Measurements from ENCODE around the gene SFT2D2. TPM values are rescaled to one million over a fixed set of nuclear protein-coding genes. Genes with fewer than 3 reads are reported as not detected.

SFT2D2 gene
- total RNA-seq, 1 donor from 2014 or later: 36.8 TPM

DNA sequence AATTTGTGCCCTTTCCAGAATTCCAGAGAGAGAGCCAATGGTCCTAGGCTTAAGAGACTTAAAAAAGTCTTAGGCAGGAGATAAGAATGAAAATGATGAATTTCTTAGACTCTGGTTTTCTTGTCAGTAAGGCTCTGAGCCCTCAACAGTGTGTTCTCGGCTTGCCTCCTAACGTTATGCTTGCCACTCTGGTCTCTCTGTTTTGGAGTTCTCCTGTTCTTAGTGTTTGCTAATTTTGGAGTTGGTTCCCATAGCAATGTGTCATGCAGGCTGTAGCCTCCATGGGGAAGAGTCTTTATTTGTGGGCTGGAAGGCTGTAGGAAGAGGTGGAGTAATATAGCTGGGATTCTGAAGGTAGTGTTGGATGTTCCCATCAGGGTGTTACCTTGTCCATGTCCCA, 74.8 kb downstream of the SFT2D2 start:
- TF ChIP-seq, protein P1, sequence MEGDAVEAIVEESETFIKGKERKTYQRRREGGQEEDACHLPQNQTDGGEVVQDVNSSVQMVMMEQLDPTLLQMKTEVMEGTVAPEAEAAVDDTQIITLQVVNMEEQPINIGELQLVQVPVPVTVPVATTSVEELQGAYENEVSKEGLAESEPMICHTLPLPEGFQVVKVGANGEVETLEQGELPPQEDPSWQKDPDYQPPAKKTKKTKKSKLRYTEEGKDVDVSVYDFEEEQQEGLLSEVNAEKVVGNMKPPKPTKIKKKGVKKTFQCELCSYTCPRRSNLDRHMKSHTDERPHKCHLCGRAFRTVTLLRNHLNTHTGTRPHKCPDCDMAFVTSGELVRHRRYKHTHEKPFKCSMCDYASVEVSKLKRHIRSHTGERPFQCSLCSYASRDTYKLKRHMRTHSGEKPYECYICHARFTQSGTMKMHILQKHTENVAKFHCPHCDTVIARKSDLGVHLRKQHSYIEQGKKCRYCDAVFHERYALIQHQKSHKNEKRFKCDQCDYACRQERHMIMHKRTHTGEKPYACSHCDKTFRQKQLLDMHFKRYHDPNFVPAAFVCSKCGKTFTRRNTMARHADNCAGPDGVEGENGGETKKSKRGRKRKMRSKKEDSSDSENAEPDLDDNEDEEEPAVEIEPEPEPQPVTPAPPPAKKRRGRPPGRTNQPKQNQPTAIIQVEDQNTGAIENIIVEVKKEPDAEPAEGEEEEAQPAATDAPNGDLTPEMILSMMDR (IDR thresholded peaks at IDR 0.05; ENCODE audit: unreplicated experiment): no peak
- Mint-ChIP-seq H3K27me3 (ENCODE audit: unreplicated experiment) (no peaks in the 10 kb centered on the region), H3K9me3 (ENCODE audit: unreplicated experiment) (no peaks in the 10 kb centered on the region), H3K27ac (ENCODE audit: unreplicated experiment) (no peak overlapping the region), H3K36me3 (ENCODE audit: low read depth, unreplicated experiment) (no peaks in the 10 kb centered on the region), H3K4me1 (ENCODE audit: unreplicated experiment) (no peaks in the 10 kb centered on the region), H3K4me3 (ENCODE audit: unreplicated experiment) (no peak overlapping the region)
- DNase-seq (ENCODE audit: low spot score): no peak

DNA sequence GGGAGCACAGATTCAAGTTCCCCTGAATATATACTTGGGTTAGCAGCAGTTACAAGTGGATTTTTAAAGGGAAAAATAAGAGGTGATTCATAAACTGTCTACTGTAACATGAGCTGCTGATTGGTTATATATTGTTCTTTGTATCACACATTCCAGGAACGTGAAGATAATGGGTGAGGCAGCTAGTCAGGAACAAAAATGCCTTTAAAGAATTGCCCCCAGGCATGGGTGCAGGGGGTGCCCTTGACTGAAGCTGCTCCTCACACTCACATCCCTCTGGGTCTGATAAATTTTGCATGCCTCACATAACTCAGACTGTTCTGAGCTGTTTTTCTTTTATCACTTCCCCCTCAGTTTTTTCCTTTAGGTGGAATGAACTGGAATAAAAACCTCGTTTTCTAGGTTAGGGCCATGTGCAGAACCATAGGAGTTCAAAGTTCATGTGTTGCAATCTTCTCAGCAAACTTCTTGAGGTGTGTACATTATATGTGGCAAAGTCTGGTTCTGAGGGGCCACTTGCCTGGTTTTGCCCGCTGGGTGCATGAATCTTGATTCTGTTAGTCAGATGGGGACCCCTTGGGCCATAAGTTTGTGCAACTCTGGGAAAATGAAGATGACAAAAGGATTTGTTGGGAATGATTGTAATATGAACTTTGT, 76.0 kb downstream of the SFT2D2 start:
- Mint-ChIP-seq H3K4me1 (ENCODE audit: unreplicated experiment) (no peaks in the 10 kb centered on the region), H3K4me3 (ENCODE audit: unreplicated experiment) (no peak overlapping the region), H3K27me3 (ENCODE audit: unreplicated experiment) (peaks cover 2% of the 10 kb centered on the region), H3K9me3 (ENCODE audit: unreplicated experiment) (no peaks in the 10 kb centered on the region), H3K27ac (ENCODE audit: unreplicated experiment) (no peak overlapping the region), H3K36me3 (ENCODE audit: low read depth, unreplicated experiment) (no peaks in the 10 kb centered on the region)
- TF ChIP-seq, protein P1 (IDR thresholded peaks at IDR 0.05; ENCODE audit: unreplicated experiment): no peak
- DNase-seq (ENCODE audit: low spot score): no peak

Other genes starting within 250 kb of the SFT2D2 start
- 40.9 TPM for gene GPR161, start 89.1 kb upstream of the SFT2D2 start, total RNA-seq (ENCODE audit: unreplicated experiment)
- gene TIPRL, start 47.0 kb upstream of the SFT2D2 start, total RNA-seq (ENCODE audit: unreplicated experiment): 34.2 TPM
- gene TBX19, start 54.9 kb downstream of the SFT2D2 start, total RNA-seq (ENCODE audit: unreplicated experiment): 1.1 TPM